ENCODE measurements around the gene CAPN5. TPM values are rescaled to one million over a fixed set of nuclear protein-coding genes. Genes with fewer than 3 reads are reported as not detected.

CAPN5 gene
- total and polyA plus RNA-seq, 2 of the 8 experiments (the other 6 are each of a cell fraction or from before 2014, with no cell fraction given), result 21.5 to 22.4 TPM

- Histone ChIP-seq H3K23ac (ENCODE audit: insufficient read length) (no peak overlapping the region), H2BK5ac (ENCODE audit: low read depth, low read length) (no peak overlapping the region), H3K23me2 (ENCODE audit: low read depth, low read length) (no peaks in the 10 kb centered on the region), H3K79me1 (ENCODE audit: low read depth, low read length) (no peaks in the 10 kb centered on the region), H3K79me2 (ENCODE audit: control insufficient read depth in 1 of 2, insufficient read depth in 2 of 2, low read length in 2 of 2) (no peaks in the 10 kb centered on the region), H3K56ac (replicated peaks; ENCODE audit: insufficient read length, low read depth, low read length) (no peak overlapping the region), H3K4me2 (ENCODE audit: insufficient read depth in 1 of 2, low read depth in 2 of 2, low read length in 2 of 2) (no peak overlapping the region), H3K18ac (ENCODE audit: extremely low read depth, low read length) (no peak overlapping the region), H2BK12ac (ENCODE audit: low read depth, low read length) (no peak overlapping the region), H2AFZ (ENCODE audit: low read length) (no peak overlapping the region), H2BK20ac (ENCODE audit: low read length) (no peak overlapping the region), H3K9me3 (ENCODE audit: insufficient read depth in 2 of 2, low read depth in 1 of 2, low read length in 1 of 2) (peaks cover 0 to 3% of the 10 kb centered on the region in 2 experiments; a peak in 1 of 4 replicates), H3K36me3 (ENCODE audit: control insufficient read depth in 2 of 4, insufficient read depth in 4 of 4, low read length in 3 of 4) (no peaks in the 10 kb centered on the region), H4K5ac (ENCODE audit: insufficient read length, low read depth, low read length) (peak overlapping the region; percentile 30), H4K20me1 (replicated peaks in 1 of 2; ENCODE audit: control insufficient read depth in 1 of 2, insufficient read depth in 2 of 2, low read length in 2 of 2) (no peaks in the 10 kb centered on the region), H4K8ac (ENCODE audit: extremely low read depth, insufficient read depth, low read length) (peak overlapping the region; percentile 74; the same call in 1 of the 2 replicates), H3K27ac (ENCODE audit: low read depth, low read length) (no peak overlapping the region), H3K4ac (replicated peaks; ENCODE audit: insufficient read length, low read depth, low read length) (no peak overlapping the region), H2AK5ac (ENCODE audit: low read depth, low read length) (0 out of 2 replicates have a peak overlapping the region, but pooled peaks have one; percentile 53), H3K14ac (ENCODE audit: insufficient read length) (no peak overlapping the region), H3K9ac (replicated peaks in 1 of 4; ENCODE audit: extremely low read depth in 1 of 4, low read depth in 3 of 4, low read length in 3 of 4) (no peak overlapping the region), H2BK120ac (replicated peaks; ENCODE audit: low read depth, low read length) (no peak overlapping the region), H2BK15ac (ENCODE audit: low read length) (no peak overlapping the region), H3K27me3 (replicated peaks in 1 of 4; ENCODE audit: control insufficient read depth in 3 of 4, extremely low read depth in 1 of 4, insufficient read depth in 3 of 4, low read length in 3 of 4) (no peaks in the 10 kb centered on the region), H3K4me3 (ENCODE audit: extremely low read depth in 1 of 4, insufficient read depth in 2 of 4, low read depth in 3 of 4, low read length in 4 of 4) (no peak overlapping the region), H4K91ac (replicated peaks; ENCODE audit: insufficient read length, low read length) (no peak overlapping the region), H3K4me1 (replicated peaks in 1 of 4; ENCODE audit: control insufficient read depth in 3 of 4, insufficient read depth in 4 of 4, low read length in 3 of 4) (no peaks in the 10 kb centered on the region)
- WGBS, 2 experiments (ENCODE audit: extremely low coverage in 1 of 2, insufficient coverage in 1 of 2, insufficient read length in 1 of 2, insufficient replicate concordance in 2 of 2, low coverage in 1 of 2, low lambda C conversion rate in 2 of 2, missing lambda C conversion rate in 1 of 2), result 86% methylated on average over 3 of the region's 3 CpGs; no CpG with 5 or more reads in 1 of the 2 experiments
- DNase-seq (ENCODE audit: low read depth in 1 of 2, low spot score in 2 of 2) (no peak), FAIRE-seq (no peak)
- TF ChIP-seq SUZ12 (IDR thresholded peaks at IDR 0.05; ENCODE audit: low read length), result no peak
- TF ChIP-seq TAF7 (optimal IDR thresholded peaks at IDR 0.05; ENCODE audit: borderline replicate concordance, low read depth, low read length), result no peak
- no peak for TF ChIP-seq SIN3A (conservative IDR thresholded peaks at IDR 0.05 in 1 of 2, IDR thresholded peaks at IDR 0.05 in 1 of 2; ENCODE audit: low read depth in 1 of 2, low read length in 2 of 2)
- no peak for TF ChIP-seq CTCF (IDR thresholded peaks at IDR 0.05; ENCODE audit: control extremely low read depth in 1 of 3, insufficient read depth in 1 of 3, low read depth in 1 of 3, low read length in 3 of 3)
- TF ChIP-seq JUN (IDR thresholded peaks at IDR 0.05; ENCODE audit: low read depth, low read length), result no peak
- TF ChIP-seq JUND (IDR thresholded peaks at IDR 0.05; ENCODE audit: low read length), result no peak
- TF ChIP-seq CHD2 (IDR thresholded peaks at IDR 0.05; ENCODE audit: low read length), result no peak
- TF ChIP-seq CTBP2 (IDR thresholded peaks at IDR 0.05; ENCODE audit: borderline replicate concordance, insufficient read depth, insufficient read length, low read length), result no peak
- no peak for TF ChIP-seq CREB1 (IDR thresholded peaks at IDR 0.05)
- POLR2A ChIA-PET (ENCODE audit: partially characterized antibody), result interaction anchor here (0.8 kb wide), 1 partner anchor 18 kb away, joined by 3 read pairs; no protein-coding TSS in a partner anchor
- CTCF ChIA-PET (ENCODE audit: partially characterized antibody), result interaction anchor here (0.7 to 12.7 kb wide), 7 partner anchors 10 to 132 kb away, joined by 3 to 201 read pairs (median 4); no protein-coding TSS in a partner anchor
Measured at GRCh38 chr11:77051511-77051910, 15.3 kb upstream of the CAPN5 start.
